ENCODE data around the gene FRK.
"Not testable (repeated sequence)": the region's sequence is repeated elsewhere in the genome, so short reads cannot be mapped to it uniquely, and the experiment has no call there.

The FRK gene

DNA sequence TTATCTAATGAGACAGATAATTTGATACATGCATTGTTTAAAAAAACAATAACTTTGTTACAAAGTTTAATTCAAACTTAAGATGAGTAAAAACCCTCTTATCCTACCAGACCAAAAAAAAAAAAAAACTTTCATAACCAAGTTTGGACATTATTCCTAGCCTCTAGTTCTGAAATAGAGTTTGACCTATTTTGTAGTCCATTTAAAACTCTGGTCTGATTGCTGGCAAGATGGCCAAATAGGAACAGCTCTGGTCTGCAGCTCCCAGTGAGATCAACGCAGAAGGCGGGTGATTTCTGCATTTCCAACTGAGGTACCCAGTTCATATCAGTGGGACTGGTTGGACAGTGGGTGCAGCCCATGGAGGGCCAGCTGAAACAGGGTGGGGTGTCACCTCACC is 125.9 kb downstream of the FRK start:
- FAIRE-seq (no peak), DNase-seq (ENCODE audit: insufficient read length, low spot score) (no peak)
- no peak for TF ChIP-seq TAF1 (IDR thresholded peaks at IDR 0.05; ENCODE audit: low read depth, low read length)
- TF ChIP-seq POLR2AphosphoS5 (IDR thresholded peaks at IDR 0.05; ENCODE audit: low read depth, low read length): no peak
- no peak for TF ChIP-seq POU2F2 (IDR thresholded peaks at IDR 0.05; ENCODE audit: low read depth, low read length)

- DNase-seq (ENCODE audit: insufficient read length, low spot score) (no peak), FAIRE-seq (no peak)
- TF ChIP-seq POU2F2 (IDR thresholded peaks at IDR 0.05; ENCODE audit: low read depth, low read length) (no peak), POLR2AphosphoS5 (IDR thresholded peaks at IDR 0.05; ENCODE audit: low read depth, low read length) (no peak), SPI1 (IDR thresholded peaks at IDR 0.05; ENCODE audit: low read depth, low read length) (no peak), POLR2A (IDR thresholded peaks at IDR 0.05; ENCODE audit: low read depth, low read length) (no peak), PAX5 (IDR thresholded peaks at IDR 0.05; ENCODE audit: insufficient read depth, low read length, severe bottlenecking) (no peak), TAF1 (IDR thresholded peaks at IDR 0.05; ENCODE audit: low read depth, low read length) (no peak)
These were observed 126.5 kb downstream of the FRK start for GRCh38 chr6:115934145-115934544.

GRCh38 chr6:115932481-115932880 is 128.2 kb downstream of the FRK start:
- FAIRE-seq: no peak
- TF ChIP-seq SPI1 (IDR thresholded peaks at IDR 0.05; ENCODE audit: low read depth, low read length) (no peak), TAF1 (IDR thresholded peaks at IDR 0.05; ENCODE audit: low read depth, low read length) (no peak), POU2F2 (IDR thresholded peaks at IDR 0.05; ENCODE audit: low read depth, low read length) (no peak), POLR2A (IDR thresholded peaks at IDR 0.05; ENCODE audit: low read depth, low read length) (no peak), PAX5 (IDR thresholded peaks at IDR 0.05; ENCODE audit: insufficient read depth, low read length, severe bottlenecking) (no peak), POLR2AphosphoS5 (IDR thresholded peaks at IDR 0.05; ENCODE audit: low read depth, low read length) (no peak)
- DNase-seq (ENCODE audit: insufficient read length, low spot score): no peak

DNA sequence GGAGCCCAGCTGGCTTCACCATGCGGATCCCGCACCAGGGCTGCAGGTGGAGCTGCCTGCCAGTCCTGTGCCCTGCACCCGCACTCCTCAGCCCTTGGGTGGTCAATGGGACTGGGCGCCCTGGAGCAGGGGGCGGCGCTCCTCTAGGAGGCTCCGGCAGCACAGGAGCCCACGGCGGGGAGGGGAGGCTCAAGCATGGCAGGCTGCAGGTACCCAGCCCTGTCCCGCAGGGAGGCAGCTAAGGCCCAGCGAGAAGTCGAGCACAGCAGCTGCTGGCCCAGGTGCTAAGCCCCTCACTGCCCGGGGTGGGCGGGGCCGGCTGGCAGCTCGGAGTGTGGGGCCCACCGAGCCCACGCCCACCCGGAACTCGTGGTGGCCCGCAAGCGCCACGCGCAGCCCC is 132.7 kb downstream of the FRK start:
- FAIRE-seq; DNase-seq (ENCODE audit: insufficient read length, low spot score): not testable (repeated sequence)

GRCh38 chr6:115922971-115923370 is 137.7 kb downstream of the FRK start:
- DNase-seq (ENCODE audit: insufficient read length, low spot score): no peak
- FAIRE-seq: no peak
- TF ChIP-seq POLR2A (IDR thresholded peaks at IDR 0.05; ENCODE audit: low read depth, low read length): no peak
- TF ChIP-seq PAX5 (IDR thresholded peaks at IDR 0.05; ENCODE audit: insufficient read depth, low read length, severe bottlenecking): no peak
- no peak for TF ChIP-seq SPI1 (IDR thresholded peaks at IDR 0.05; ENCODE audit: low read depth, low read length)
- TF ChIP-seq POU2F2 (IDR thresholded peaks at IDR 0.05; ENCODE audit: low read depth, low read length): no peak
- no peak for TF ChIP-seq POLR2AphosphoS5 (IDR thresholded peaks at IDR 0.05; ENCODE audit: low read depth, low read length)
- TF ChIP-seq TAF1 (IDR thresholded peaks at IDR 0.05; ENCODE audit: low read depth, low read length): no peak

DNA sequence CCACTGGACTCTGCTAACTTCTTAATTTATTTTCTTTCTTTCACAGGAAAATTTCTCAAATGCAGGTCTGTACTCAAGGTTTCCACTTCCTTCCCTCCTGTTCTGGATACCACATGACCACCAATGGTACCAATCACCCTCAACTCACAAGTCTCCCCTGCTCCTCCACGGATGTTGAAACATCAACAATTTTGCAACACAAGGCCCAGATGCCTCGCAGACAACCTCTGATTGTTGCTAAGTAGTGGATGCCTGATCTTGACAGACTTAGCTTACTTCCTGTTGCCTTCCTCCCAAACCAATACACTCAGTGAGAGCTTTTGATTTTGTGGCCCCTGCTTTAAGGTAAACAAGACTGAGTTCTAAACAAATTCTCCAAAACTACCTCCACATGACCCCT is 146.6 kb downstream of the FRK start:
- FAIRE-seq: peak; percentile 26
- DNase-seq (ENCODE audit: insufficient read length, low spot score): no peak
- TF ChIP-seq TAF1 (IDR thresholded peaks at IDR 0.05; ENCODE audit: low read depth, low read length): no peak
- no peak for TF ChIP-seq SPI1 (IDR thresholded peaks at IDR 0.05; ENCODE audit: low read depth, low read length)
- TF ChIP-seq PAX5 (IDR thresholded peaks at IDR 0.05; ENCODE audit: insufficient read depth, low read length, severe bottlenecking): no peak
- TF ChIP-seq POLR2A (IDR thresholded peaks at IDR 0.05; ENCODE audit: low read depth, low read length): no peak
- TF ChIP-seq POU2F2 (IDR thresholded peaks at IDR 0.05; ENCODE audit: low read depth, low read length): no peak
- TF ChIP-seq POLR2AphosphoS5 (IDR thresholded peaks at IDR 0.05; ENCODE audit: low read depth, low read length): no peak

- TF ChIP-seq SPI1 (IDR thresholded peaks at IDR 0.05; ENCODE audit: low read depth, low read length) (no peak), POU2F2 (IDR thresholded peaks at IDR 0.05; ENCODE audit: low read depth, low read length) (no peak), TAF1 (IDR thresholded peaks at IDR 0.05; ENCODE audit: low read depth, low read length) (no peak), POLR2A (IDR thresholded peaks at IDR 0.05; ENCODE audit: low read depth, low read length) (no peak), PAX5 (IDR thresholded peaks at IDR 0.05; ENCODE audit: insufficient read depth, low read length, severe bottlenecking) (no peak), POLR2AphosphoS5 (IDR thresholded peaks at IDR 0.05; ENCODE audit: low read depth, low read length) (no peak)
- DNase-seq (ENCODE audit: insufficient read length, low spot score) (no peak), FAIRE-seq (no peak)
These were observed 150.7 kb downstream of the FRK start for GRCh38 chr6:115909923-115910546.

DNA sequence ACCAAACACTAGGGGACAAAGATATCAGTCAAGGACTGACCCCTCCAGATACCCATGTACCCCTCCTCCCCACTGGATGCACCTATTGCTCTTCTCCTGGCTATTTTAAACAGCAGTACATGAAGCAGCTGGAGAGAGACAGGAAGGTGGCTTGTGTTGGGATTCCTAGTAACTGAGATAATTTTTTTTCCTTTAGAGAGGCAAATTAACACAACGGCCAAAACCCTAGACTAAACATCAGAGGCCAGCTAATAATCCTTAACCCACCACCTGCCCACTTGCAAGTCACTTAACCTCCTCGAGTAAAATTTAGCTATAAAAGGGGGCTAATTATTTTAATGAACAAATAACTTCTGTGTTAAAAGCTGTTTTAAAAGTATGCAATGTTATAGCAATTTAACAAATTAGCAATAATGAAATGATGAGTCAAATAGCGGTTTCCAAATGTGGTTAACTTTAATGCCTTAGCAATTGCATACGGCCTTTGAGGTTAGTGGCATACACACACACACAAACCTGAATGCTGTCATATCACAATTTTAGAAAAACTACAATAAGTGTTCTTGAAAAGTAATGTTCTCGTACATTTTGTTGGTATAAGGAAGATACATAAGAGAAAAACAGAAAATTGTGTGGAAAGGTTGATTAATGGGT is 151.7 kb downstream of the FRK start:
- no peak for FAIRE-seq
- TF ChIP-seq SPI1 (IDR thresholded peaks at IDR 0.05; ENCODE audit: low read depth, low read length) (no peak), PAX5 (IDR thresholded peaks at IDR 0.05; ENCODE audit: insufficient read depth, low read length, severe bottlenecking) (no peak), POLR2AphosphoS5 (IDR thresholded peaks at IDR 0.05; ENCODE audit: low read depth, low read length) (no peak), POU2F2 (IDR thresholded peaks at IDR 0.05; ENCODE audit: low read depth, low read length) (no peak), POLR2A (IDR thresholded peaks at IDR 0.05; ENCODE audit: low read depth, low read length) (no peak), TAF1 (IDR thresholded peaks at IDR 0.05; ENCODE audit: low read depth, low read length) (no peak)

GRCh38 chr6:115905471-115905870 is 155.2 kb downstream of the FRK start:
- FAIRE-seq (no peak), DNase-seq (ENCODE audit: insufficient read length, low spot score) (no peak)
- no peak for TF ChIP-seq POLR2AphosphoS5 (IDR thresholded peaks at IDR 0.05; ENCODE audit: low read depth, low read length)
- TF ChIP-seq POLR2A (IDR thresholded peaks at IDR 0.05; ENCODE audit: low read depth, low read length): no peak
- TF ChIP-seq TAF1 (IDR thresholded peaks at IDR 0.05; ENCODE audit: low read depth, low read length): no peak
- TF ChIP-seq SPI1 (IDR thresholded peaks at IDR 0.05; ENCODE audit: low read depth, low read length): no peak
- TF ChIP-seq PAX5 (IDR thresholded peaks at IDR 0.05; ENCODE audit: insufficient read depth, low read length, severe bottlenecking): no peak
- TF ChIP-seq POU2F2 (IDR thresholded peaks at IDR 0.05; ENCODE audit: low read depth, low read length): no peak

More for the DNA sequence above, 151.7 kb downstream of the FRK start:
- DNase-seq (ENCODE audit: insufficient read length, low spot score): no peak

- FAIRE-seq (no peak), DNase-seq (ENCODE audit: insufficient read length, low spot score) (no peak)
- no peak for TF ChIP-seq TAF1 (IDR thresholded peaks at IDR 0.05; ENCODE audit: low read depth, low read length)
- no peak for TF ChIP-seq POU2F2 (IDR thresholded peaks at IDR 0.05; ENCODE audit: low read depth, low read length)
- TF ChIP-seq SPI1 (IDR thresholded peaks at IDR 0.05; ENCODE audit: low read depth, low read length): no peak
- no peak for TF ChIP-seq POLR2AphosphoS5 (IDR thresholded peaks at IDR 0.05; ENCODE audit: low read depth, low read length)
- no peak for TF ChIP-seq PAX5 (IDR thresholded peaks at IDR 0.05; ENCODE audit: insufficient read depth, low read length, severe bottlenecking)
- no peak for TF ChIP-seq POLR2A (IDR thresholded peaks at IDR 0.05; ENCODE audit: low read depth, low read length)
These were observed 158.3 kb downstream of the FRK start for GRCh38 chr6:115902436-115902835.

Measured in GM12891 (cell line).